ENCODE data around the gene ADAMTS2.

Gene ADAMTS2

GRCh38 chr5:179373101-179373934 is 28.1 kb upstream of the ADAMTS2 start:
- in situ Hi-C loops (cut with HindIII; ENCODE audit: low sequenced_read_pairs) = loop anchor here (10.0 kb wide), 1 partner anchor 79 kb away; no protein-coding TSS in a partner anchor

GRCh38 chr5:179371681-179372680 is 26.7 kb upstream of the ADAMTS2 start:
- in situ Hi-C loops (cut with HindIII; ENCODE audit: low sequenced_read_pairs) = loop anchor here (10.0 kb wide), 1 partner anchor 77 kb away; no protein-coding TSS in a partner anchor

- in situ Hi-C loops (cut with HindIII; ENCODE audit: low sequenced_read_pairs) = loop anchor here (10.0 kb wide), 1 partner anchor 76 kb away; no protein-coding TSS in a partner anchor
Measured at GRCh38 chr5:179371121-179371510, 25.9 kb upstream of the ADAMTS2 start.

GRCh38 chr5:179370490-179371120 is 25.3 kb upstream of the ADAMTS2 start:
- in situ Hi-C loops (cut with HindIII; ENCODE audit: low sequenced_read_pairs) = loop anchor here (10.0 kb wide), 1 partner anchor 76 kb away; no protein-coding TSS in a partner anchor

- in situ Hi-C loops (cut with HindIII; ENCODE audit: low sequenced_read_pairs) = no loop called here
Measured at GRCh38 chr5:179369530-179369884, 24.2 kb upstream of the ADAMTS2 start.

GRCh38 chr5:179368806-179369529 is 23.7 kb upstream of the ADAMTS2 start:
- in situ Hi-C loops (cut with HindIII; ENCODE audit: low sequenced_read_pairs) = no loop called here

- in situ Hi-C loops (cut with HindIII; ENCODE audit: low sequenced_read_pairs) = no loop called here
Measured at GRCh38 chr5:179368126-179368805, 23.0 kb upstream of the ADAMTS2 start.

- in situ Hi-C loops (cut with HindIII; ENCODE audit: low sequenced_read_pairs) = no loop called here
Measured at GRCh38 chr5:179367491-179367890, 22.2 kb upstream of the ADAMTS2 start.

- in situ Hi-C loops (cut with HindIII; ENCODE audit: low sequenced_read_pairs) = no loop called here
Measured at GRCh38 chr5:179362355-179362754, 17.1 kb upstream of the ADAMTS2 start.

- in situ Hi-C loops (cut with HindIII; ENCODE audit: low sequenced_read_pairs) = no loop called here
Measured at GRCh38 chr5:179361037-179361603, 15.9 kb upstream of the ADAMTS2 start.

GRCh38 chr5:179357031-179357430 is 11.8 kb upstream of the ADAMTS2 start:
- in situ Hi-C loops (cut with HindIII; ENCODE audit: low sequenced_read_pairs) = no loop called here

- in situ Hi-C loops (cut with HindIII; ENCODE audit: low sequenced_read_pairs) = no loop called here
Measured at GRCh38 chr5:179355976-179356974, 11.0 kb upstream of the ADAMTS2 start.

- in situ Hi-C loops (cut with HindIII; ENCODE audit: low sequenced_read_pairs) = loop anchor here (5.0 kb wide), 2 partner anchors 47 to 157 kb away; no protein-coding TSS in a partner anchor
Measured at GRCh38 chr5:179354305-179354882, 9.1 kb upstream of the ADAMTS2 start.

- in situ Hi-C loops (cut with HindIII; ENCODE audit: low sequenced_read_pairs) = no loop called here
Measured at GRCh38 chr5:179348843-179349242, 3.6 kb upstream of the ADAMTS2 start.

- in situ Hi-C loops (cut with HindIII; ENCODE audit: low sequenced_read_pairs) = no loop called here
Measured at GRCh38 chr5:179348011-179348530, 2.8 kb upstream of the ADAMTS2 start.

GRCh38 chr5:179347581-179347980 is 2.3 kb upstream of the ADAMTS2 start:
- in situ Hi-C loops (cut with HindIII; ENCODE audit: low sequenced_read_pairs) = no loop called here

GRCh38 chr5:179346875-179347274 is 1.6 kb upstream of the ADAMTS2 start:
- in situ Hi-C loops (cut with HindIII; ENCODE audit: low sequenced_read_pairs) = no loop called here
